Activated effector memory CD4-positive, alpha-beta T cell treated with Interleukin-2 at 50 U/mL for 16 hours (primary cell): ENCODE measurements around the gene ACKR2.

Source experiments
- DNase-seq: peaks from one replicate; pipeline ENCODE4 v3.0.0-alpha.2; 2020

The ACKR2 gene

GRCh38 chr3:42894698-42895579, 85.7 kb downstream of the ACKR2 start:
- DNase-seq, result no peak

- DNase-seq, result no peak
Measured at GRCh38 chr3:42895580-42895868, 86.3 kb downstream of the ACKR2 start.

GRCh38 chr3:42898896-42899675, 89.8 kb downstream of the ACKR2 start:
- DNase-seq, result no peak

DNA sequence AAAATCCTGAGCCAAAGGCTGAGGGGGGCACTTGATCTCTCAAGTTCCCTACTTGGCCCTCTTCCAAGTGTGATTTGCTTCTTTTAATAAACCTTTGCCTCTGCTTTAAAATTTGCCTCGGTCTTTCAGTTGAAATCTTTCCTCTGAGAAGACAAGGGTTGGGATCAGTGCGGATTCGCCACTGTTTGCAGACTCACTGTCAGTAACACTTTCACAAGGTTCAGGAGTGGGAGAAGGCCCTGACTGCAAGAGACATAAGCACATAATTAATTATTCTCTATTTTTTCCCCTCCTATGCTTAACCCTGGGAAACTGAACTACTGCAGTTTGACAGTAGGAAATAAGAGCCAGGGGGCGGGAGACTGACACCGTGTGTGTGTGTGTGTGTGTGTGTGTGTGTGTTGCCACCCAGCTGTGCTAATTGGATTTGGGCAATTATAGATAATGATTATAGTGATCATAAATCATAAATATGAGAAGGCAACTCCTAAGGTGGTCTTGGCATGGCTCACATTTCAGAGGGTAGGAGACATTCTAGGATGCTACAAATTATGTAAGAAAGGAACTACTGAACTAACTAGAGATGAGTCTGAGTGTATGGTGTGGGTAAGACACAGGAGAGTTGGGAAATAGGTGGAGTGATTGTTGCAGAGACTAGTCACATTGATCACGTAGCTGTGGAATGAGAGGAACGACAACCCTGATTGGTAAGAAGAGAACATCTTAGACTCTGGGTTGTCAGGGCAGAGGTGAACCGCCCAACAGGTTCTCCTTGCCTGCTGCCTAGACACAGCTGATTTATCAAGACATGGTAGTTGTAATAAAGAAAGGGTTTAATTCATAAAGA, 91.2 kb downstream of the ACKR2 start:
- DNase-seq, result no peak

GRCh38 chr3:42901073-42901415, 91.8 kb downstream of the ACKR2 start:
- no peak for DNase-seq

DNA sequence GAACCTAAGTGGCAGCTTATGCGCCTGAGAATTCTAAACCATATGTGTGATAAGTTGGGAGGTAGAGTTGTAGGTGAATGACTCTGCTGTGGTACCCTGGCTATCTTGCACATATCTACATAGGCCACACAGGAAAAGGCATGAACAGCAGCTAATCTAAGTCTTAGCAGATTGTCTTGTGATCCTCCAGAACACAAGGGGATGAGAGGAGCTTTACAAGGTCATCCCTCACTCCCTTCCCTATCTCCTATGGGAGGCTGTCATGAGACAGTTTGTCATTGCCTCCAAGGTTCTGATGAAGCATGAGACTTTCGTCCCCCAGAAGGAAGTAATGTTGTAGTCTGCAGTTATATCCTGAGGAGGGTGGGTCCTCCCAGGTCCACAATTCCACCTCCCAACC, 93.0 kb downstream of the ACKR2 start:
- DNase-seq, result no peak

- DNase-seq, result no peak
Measured at GRCh38 chr3:42904076-42904475, 94.8 kb downstream of the ACKR2 start.

- DNase-seq, result no peak
Measured at GRCh38 chr3:42905740-42906069, 96.5 kb downstream of the ACKR2 start.

DNA sequence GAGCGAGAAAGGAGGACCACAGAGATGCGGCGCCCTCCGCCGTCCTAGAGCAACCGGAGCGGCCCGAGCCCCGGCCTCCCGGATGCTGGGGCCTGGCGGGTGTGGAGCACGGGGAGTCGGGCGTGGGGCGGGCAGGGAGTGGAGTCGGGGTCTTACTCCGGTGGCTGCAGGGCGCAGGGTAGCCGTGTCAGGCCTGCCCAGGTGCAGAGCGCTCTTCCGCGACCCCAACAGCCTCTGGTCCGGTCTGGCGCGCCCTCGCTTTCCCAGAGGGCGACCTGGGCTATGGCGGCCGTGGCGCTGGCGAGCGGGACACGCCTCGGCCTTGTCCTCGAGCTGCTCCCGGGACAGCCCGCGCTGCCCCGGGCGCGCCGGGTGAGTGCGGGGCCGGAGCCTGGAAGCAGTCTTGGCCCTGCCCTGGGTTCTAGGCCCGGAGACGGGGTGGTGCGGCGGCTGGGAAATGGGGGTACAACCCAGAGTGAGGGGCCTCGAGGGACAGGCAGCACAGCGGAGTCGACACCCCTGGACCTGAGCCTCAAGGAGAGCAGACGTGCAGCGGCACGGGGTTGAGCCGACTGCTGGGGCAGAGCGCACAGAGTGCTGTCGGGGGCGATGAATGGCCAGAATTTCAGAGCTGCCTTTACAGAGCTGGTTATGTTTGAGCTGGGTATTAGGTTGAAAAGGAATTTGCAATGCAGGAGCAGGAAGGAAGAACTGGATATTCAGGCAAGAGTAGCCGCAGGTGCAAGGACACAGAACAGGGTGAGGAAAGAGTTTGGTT, 97.0 kb downstream of the ACKR2 start, which contains the start of gene ZNF662:
TSS of gene ZNF662 (plus strand) at position 73 of the 778 bp plus-strand sequence. CDS start 1,973 bp downstream, outside the sequence.
- DNase-seq, result no peak

GRCh38 chr3:42906848-42907183, 97.6 kb downstream of the ACKR2 start:
- DNase-seq, result no peak

DNA sequence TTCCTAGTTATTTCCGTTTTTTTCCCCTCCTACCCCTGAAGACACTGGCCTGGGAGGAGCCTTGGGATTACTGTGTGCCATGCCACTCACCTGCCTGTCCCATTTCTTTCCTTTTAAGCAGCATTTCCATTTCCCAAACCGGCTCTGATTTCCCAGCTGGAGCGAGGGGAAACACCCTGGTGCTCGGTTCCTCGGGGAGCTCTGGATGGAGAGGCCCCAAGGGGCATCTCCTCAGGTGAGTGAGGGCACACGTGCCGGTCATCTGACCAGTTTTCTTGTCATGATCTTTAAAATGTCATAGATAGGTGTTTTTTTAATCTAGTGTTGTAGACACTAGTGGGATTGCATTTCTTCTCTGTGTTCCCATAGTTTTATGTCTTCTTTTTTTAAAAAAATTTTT, 99.4 kb downstream of the ACKR2 start:
- DNase-seq, result no peak

DNA sequence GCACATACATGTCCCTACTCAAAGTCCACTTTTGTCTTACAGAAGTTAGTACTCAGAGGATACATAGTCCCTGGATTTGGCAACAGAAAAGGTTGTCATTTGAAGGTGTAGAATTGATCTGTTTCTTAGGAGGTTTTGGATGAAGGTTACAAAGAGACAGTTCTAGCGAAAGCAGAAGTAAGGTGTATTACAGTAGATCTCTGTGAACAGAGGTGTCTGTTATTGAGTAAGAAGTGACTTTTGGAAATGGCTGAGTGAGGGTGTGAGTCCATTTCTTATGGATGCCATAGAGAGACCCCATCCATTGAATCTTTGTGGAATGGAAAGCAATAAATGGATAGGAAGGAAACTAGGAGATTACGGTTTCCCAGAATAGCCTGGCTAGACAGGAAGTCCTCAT, 102.3 kb downstream of the ACKR2 start:
- no peak for DNase-seq

- DNase-seq, result no peak
Measured at GRCh38 chr3:42914771-42915515, 105.7 kb downstream of the ACKR2 start.
